T-helper 2 cell treated with Interferon-gamma antibody and Interleukin-4, amounts not matched to agents 5 μg/mL and 100 μg/mL, for 36 hours (primary cell): ENCODE measurements around the gene CDK11B.
"Not testable (repeated sequence)": the region's sequence is repeated elsewhere in the genome, so short reads cannot be mapped to it uniquely, and the experiment has no call there.

Experiments
- DNase-seq: peaks from one replicate; pipeline ENCODE4 v3.0.0; 2021; ENCODE audit warnings: low spot score
- H3K27ac Mint-ChIP-seq: one replicate; pipeline ENCODE4 v1.8.0; 2021; ENCODE audit warnings: mild to moderate bottlenecking, mixed read lengths
- H3K27me3 Mint-ChIP-seq: one replicate; pipeline ENCODE4 v1.8.0; 2021; ENCODE audit warnings: low read depth, mixed read lengths
- H3K36me3 Mint-ChIP-seq: one replicate; pipeline ENCODE4 v1.8.0; 2021; ENCODE audit warnings: low read depth, mixed read lengths
- H3K4me1 Mint-ChIP-seq: one replicate; pipeline ENCODE4 v1.8.0; 2021; ENCODE audit warnings: low read depth, mixed read lengths
- H3K4me3 Mint-ChIP-seq: one replicate; pipeline ENCODE4 v1.8.0; 2022; ENCODE audit warnings: mild to moderate bottlenecking, moderate library complexity, mixed read lengths
- H3K9me3 Mint-ChIP-seq: one replicate; pipeline ENCODE4 v1.8.0; 2021; ENCODE audit warnings: mixed read lengths

Gene CDK11B

DNA sequence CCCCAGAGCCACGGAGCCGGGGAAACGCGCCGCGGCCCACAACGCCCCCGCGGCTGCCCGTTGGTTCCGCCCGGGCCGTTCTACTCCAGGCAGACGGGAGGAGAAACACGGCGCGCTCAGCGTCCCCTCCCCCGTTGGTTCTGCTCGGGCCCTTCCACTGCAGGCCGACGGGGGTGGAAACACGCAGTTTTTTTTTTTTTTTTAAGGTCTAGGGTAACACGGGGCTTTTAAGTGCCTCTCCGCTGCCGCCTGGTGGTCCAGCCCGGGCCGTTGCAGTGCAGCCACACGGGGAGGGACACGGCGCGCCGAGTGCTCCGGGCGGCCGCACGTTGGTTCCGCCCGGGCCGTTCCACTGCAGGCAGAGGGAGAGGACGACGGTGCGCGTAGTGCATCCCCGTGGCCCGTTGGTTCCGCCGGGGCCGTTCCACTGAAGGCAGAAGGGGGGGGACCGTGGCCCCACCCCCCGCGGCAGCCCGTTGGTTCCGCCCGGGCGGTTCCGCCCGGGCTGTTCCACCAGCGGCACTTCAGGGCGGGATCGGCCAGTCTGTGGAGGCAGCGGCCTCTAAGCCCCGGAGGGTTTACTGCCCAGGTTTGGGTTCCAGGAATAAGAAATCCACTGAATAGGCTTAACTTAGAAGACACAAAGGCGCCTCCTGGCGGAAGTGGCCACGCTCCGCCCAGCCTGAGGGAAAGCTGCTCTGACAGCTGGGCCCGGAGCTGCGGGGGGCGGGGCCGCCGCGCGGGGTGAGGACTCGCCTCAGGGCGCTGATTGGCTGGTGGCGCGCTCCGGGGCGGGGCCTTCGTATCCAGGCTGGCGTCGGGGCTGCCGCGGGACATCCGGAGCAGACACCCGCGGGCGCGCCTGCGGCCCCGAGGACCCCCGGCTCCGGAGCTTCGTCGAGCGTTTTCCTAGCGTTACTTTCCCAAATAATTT, 34.2 kb upstream of the CDK11B start, which contains the start of gene SLC35E2B:
Gene SLC35E2B, minus strand, starts transcription at position 82 of the 934 bp plus-strand sequence. CDS start 16,096 bp downstream, outside the sequence.
- H3K9me3 Mint-ChIP-seq, H3K4me1 Mint-ChIP-seq, H3K27me3 Mint-ChIP-seq, H3K36me3 Mint-ChIP-seq: not testable (repeated sequence)
- Mint-ChIP-seq H3K27ac (peak within 1 kb of the TSS; percentile 96), H3K4me3 (peak within 1 kb of the TSS; percentile 82)
- peak; percentile 94 for DNase-seq

DNA sequence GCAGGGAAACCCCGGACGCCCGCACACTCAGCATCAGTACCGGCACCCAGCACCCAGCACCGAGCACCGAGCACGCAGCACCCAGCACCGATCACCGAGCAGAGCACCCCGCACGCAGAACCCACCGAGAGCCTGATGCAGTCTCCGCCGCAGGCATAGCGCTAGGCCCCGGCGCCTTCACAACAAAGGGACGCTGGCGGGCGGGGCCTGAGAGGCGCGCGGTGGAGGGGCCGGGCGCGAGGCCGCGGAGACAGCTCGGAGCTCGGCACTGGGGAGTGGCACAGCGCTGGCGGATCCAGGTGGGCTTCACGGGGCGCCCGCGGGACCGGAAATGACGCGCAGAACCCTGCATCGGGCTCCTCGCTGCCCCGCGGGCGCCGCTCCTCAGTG, 33.5 kb upstream of the CDK11B start:
- Mint-ChIP-seq H3K27ac (peak overlapping the region; percentile 96), H3K4me3 (peak overlapping the region; percentile 82)
- H3K9me3 Mint-ChIP-seq, H3K27me3 Mint-ChIP-seq, H3K36me3 Mint-ChIP-seq, H3K4me1 Mint-ChIP-seq: not testable (repeated sequence)
- peak; percentile 80 for DNase-seq

DNA sequence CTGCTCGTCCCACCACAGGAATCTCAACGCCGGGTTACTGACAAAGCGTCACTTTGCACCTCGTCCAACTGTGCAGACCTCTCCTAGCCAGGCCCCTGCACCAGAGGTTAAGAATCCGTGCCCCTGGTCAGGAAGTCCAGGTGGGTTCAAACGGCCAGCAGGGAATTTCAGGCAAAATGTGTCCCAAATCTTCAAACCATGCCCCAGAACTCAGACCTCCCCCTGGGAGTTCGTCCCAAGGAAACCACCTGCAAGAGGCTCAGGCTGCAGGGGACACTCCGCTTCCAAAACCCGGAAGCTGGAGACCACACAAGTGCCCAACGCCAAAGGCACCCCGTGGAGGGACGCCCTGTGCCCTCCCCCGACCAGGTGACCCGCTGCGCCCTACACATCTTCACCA, 32.6 kb upstream of the CDK11B start:
- H3K4me1 Mint-ChIP-seq, H3K9me3 Mint-ChIP-seq, H3K36me3 Mint-ChIP-seq, H3K4me3 Mint-ChIP-seq, DNase-seq, H3K27me3 Mint-ChIP-seq, H3K27ac Mint-ChIP-seq: not testable (repeated sequence)

DNA sequence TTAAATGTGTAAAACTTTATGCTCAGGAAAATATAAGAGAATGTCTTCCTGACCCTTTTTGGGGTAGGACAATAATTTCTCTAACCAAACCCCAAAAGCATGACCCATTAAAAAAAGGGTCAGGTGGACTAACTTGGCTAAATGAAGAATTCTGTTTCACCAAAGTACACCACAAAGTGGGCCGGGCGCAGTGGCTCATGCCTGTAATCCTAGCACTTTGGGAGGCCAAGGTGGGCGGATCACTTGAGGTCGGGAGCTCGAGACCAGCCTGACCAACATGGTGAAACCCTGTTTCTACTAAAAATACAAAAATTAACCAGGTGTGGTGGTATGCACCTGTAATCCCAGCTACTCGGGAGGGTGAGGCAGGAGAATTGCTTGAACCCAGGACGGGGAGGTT, 30.7 kb upstream of the CDK11B start:
- H3K27ac Mint-ChIP-seq, H3K36me3 Mint-ChIP-seq, H3K4me3 Mint-ChIP-seq, H3K9me3 Mint-ChIP-seq, H3K27me3 Mint-ChIP-seq, DNase-seq, H3K4me1 Mint-ChIP-seq: not testable (repeated sequence)

DNA sequence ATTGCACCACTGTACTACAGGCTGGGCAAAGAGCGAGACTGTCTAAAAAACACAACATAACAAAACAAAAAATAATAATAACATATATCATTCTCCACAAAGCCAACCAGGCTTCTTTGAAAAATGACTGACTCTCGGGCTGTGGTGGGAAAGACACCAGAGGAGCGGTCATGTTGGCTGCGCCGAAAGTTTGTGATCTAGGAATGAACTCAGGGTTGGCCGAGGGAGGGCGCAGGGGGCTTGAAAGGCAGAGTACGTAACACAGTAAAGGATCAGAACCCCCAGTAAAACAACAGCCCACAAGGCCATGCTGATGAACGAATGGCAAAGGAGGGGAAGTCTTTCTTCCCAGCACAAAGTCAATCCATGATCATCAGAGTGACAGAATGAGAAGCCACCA, 29.0 kb upstream of the CDK11B start:
- Mint-ChIP-seq H3K4me3 (no peak overlapping the region), H3K4me1 (peaks cover 4% of the 10 kb centered on the region), H3K27ac (no peak overlapping the region), H3K9me3 (no peaks in the 10 kb centered on the region), H3K27me3 (no peaks in the 10 kb centered on the region), H3K36me3 (peaks cover 15% of the 10 kb centered on the region)
- no peak for DNase-seq

DNA sequence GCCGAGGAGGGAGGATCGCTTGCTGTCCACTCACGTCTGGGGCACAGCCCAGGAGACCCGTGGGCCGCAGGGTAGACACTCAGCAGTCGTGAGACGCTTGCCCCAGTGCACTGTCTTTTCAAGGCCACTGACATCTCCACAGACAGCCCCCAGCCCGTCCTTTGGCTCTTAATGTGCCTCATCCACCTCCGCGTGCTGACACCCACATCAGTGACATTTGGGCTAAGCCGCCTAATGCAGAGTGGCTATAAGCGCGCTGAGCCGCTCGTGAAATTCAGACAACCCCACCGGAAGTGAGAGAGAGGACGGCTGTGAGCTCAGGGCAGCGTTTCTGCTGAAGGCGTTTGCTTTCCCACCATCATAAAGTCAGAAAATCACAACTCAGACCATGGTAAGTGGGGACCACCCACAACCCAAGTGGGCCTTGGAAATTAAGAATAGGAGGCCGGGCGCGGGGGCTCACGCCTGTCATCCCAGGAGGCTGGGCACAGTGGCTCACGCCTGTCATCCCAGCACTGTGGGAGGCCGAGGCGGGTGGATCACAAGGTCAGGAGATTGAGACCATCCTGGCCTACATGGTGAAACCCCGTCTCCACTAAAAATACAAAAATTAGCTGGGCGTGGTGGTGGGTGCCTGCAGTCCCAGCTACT, 25.4 kb upstream of the CDK11B start:
- no peaks in the 10 kb centered on the region for H3K27me3 Mint-ChIP-seq
- H3K9me3 Mint-ChIP-seq: no peaks in the 10 kb centered on the region
- peaks cover 7% of the 10 kb centered on the region for H3K4me1 Mint-ChIP-seq
- DNase-seq: no peak
- no peak overlapping the region for H3K27ac Mint-ChIP-seq
- H3K4me3 Mint-ChIP-seq: no peak overlapping the region
- H3K36me3 Mint-ChIP-seq: peaks cover 13% of the 10 kb centered on the region

DNA sequence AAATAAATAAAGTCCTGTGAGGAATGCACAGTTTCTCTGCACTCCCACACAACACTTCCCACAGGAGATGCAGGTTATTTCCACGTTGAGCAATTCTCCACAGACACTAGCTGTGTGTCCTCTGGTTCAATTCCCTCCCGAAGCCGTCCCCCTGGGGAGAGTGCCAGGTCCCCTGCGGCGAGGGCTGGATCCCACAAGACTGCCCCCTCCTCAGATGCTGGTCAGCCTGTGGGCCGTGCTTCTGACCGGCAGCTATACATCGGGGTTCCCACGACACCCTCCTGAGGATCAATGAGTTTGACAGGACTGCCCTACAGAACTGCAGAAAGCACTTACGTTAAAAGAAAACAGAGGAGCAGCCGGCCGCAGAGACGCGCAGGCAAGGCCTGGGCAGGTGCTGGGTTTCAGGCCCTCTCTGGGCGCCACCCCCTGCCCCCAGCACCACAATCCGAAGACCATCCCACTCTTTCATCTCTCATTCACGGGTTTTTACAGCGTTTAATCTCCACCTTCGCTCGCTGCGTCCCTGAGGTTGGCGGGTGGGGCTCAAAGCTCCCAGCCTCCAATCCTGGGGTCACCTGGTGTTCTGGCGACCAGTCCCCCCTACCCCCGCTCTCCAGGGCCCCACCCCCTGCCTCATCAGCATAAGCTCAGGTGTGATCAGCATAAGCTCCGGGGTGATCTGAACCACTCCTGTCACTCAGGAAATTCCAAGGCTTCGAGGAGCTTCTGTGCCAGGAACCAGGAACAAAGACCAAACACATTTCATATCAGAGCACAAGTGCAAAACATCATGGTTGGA, 24.5 kb upstream of the CDK11B start:
- DNase-seq: no peak
- Mint-ChIP-seq H3K27me3 (no peaks in the 10 kb centered on the region), H3K36me3 (peaks cover 11% of the 10 kb centered on the region), H3K4me3 (no peak overlapping the region), H3K4me1 (peaks cover 15% of the 10 kb centered on the region), H3K27ac (no peak overlapping the region), H3K9me3 (no peaks in the 10 kb centered on the region)

DNA sequence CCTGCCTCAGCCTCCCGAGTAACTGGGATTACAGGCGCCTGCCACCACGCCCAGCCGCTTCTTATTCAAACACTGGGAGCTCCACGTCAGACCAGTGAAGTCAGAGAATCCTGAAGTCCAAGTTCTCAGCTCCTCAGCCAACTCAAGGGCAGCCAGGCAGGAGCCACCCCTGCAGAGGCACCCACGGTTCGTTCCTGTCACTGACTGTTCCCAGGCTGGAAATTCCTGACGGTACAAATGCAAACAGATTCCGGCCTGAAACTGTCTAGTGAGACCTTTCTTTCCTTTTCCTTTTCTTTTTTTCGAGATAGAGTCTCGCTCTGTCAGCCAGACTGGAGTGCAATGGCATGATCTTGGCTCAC, 22.1 kb upstream of the CDK11B start:
- DNase-seq: no peak
- Mint-ChIP-seq H3K36me3 (peaks cover 12% of the 10 kb centered on the region), H3K27ac (peak overlapping the region; percentile 15)

DNA sequence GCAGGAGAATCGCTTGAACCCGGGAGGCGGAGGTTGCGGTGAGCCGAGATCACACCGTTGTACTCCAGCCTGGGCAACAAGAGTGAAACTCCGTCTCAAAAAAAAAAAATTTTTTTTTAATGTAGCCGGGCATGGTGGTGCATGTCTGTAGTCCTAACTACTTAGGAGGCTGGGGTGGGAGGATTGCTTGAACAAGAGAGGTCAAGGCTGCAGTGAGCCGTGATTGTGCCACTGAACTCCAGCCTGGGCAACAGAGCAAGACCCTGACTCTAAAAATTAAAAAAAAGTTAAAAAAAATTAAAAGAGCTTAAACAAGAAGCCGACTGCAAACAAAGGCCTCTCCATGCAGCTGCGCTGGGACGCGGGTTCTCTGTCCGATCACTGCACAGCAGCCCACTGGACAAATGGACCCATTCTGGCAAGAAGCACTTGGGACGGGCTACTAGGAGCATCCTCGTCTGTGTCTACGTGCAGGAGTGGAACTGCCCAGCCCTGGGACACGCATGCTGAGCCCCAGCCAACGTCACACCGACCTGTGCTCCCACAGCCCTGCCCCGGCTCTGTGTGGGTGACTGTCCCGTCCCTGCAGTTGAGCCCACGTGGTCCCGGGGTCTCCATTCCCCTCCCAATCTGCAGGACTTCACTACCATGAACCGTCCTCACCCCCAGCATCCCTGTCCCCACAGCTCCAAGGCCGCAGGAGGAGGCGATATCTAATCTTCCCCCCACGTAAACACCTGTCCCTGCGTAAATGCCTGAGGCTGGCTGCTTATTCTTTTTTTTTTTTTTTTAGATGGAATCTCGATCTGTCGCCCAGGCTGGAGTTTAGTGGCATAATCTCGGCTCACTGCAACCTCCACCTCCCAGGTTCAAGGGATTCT, 21.5 kb upstream of the CDK11B start:
- Mint-ChIP-seq H3K9me3 (no peaks in the 10 kb centered on the region), H3K36me3 (peaks cover 12% of the 10 kb centered on the region)
- no peak for DNase-seq

More for the DNA sequence above, 22.1 kb upstream of the CDK11B start:
- Mint-ChIP-seq H3K27me3 (no peaks in the 10 kb centered on the region), H3K9me3 (no peaks in the 10 kb centered on the region), H3K4me3 (no peak overlapping the region), H3K4me1 (peaks cover 22% of the 10 kb centered on the region)

DNA sequence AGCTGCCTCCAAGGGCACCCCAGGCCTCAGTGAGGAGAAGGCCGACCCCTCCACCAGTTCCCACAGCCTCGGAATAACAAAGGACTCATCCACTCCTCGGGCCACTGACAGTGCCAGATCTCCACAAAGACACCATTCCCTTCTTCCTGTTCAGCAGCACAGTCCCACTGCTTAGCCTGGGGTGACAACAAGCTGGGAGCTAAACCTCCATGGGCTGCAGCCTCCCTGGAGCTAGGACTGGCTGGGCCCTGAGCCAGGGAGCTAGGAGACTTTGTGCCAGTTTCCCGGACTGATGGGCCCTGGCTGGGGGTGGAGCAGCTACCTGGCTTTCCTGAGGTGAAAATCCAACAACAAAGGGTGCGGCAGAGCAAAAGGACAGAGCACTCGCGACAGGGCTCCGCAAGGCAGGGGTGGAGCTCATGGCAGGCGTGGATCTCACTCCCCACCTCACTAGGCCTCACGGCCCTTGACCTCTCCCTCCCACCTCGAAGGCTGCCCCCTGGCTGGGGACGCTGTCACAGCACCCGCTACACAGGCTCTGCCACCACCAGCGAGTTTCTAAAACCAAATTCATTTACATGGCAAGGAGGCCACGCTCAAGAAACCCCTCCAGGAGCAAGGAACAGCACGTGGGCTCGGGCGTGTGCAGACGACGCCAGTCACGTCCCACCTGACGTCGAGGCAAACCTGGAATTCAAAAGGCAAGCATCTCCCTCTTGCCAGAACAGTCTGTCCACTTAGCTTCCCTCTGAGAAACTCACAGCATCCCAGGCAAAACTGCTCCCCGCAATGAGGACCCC, 20.0 kb upstream of the CDK11B start:
- peak; percentile 55 for DNase-seq
- H3K4me1 Mint-ChIP-seq: peaks cover 20% of the 10 kb centered on the region
- no peaks in the 10 kb centered on the region for H3K27me3 Mint-ChIP-seq
- H3K27ac Mint-ChIP-seq: peak overlapping the region; percentile 91
- peaks cover 14% of the 10 kb centered on the region for H3K36me3 Mint-ChIP-seq
- H3K9me3 Mint-ChIP-seq: no peaks in the 10 kb centered on the region
- peak overlapping the region; percentile 90 for H3K4me3 Mint-ChIP-seq

More for the DNA sequence above, 21.5 kb upstream of the CDK11B start:
- H3K27me3 Mint-ChIP-seq: no peaks in the 10 kb centered on the region
- H3K27ac Mint-ChIP-seq: no peak overlapping the region
- H3K4me3 Mint-ChIP-seq: no peak overlapping the region
- peaks cover 20% of the 10 kb centered on the region for H3K4me1 Mint-ChIP-seq

DNA sequence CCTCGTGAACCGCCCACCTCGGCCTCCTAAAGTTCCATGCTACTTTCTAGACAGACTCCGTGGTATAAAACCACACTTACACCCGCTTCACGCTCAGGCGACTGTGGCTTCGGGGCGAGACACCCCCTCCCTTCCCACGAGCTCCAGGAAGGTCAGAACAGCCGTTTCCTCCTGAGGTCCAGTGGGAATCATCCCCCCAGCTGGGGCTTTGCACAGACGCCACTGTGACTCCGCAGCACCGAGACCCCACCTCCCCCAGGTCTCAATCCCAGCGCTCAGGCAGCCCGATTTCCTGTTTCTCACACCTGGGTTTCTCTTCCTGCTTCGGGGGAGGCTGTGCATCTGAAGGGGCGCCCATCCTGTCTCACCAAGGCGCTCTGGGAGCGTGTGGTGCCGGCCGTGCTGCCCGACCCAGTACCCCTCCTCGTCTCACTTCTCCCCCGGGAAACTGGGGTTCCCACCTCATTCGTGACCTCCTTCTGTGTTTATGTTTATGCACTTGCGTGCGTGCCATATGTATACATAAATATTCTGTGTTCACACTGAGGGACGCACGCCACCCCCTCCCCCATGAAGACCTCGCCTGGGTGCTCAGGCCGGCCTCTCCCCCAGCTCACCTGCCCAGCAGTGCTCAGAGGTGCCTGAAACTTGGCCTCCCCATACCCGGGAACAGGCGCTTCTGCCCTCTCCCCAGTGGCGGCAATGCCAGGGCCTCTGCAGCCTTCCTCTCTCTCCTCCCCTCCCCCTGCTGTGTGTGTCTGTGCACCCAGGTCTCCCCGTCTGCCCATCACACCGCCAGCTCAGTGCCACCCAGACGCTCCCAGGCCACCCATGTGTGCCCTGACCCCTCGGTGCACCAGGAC, 19.1 kb upstream of the CDK11B start:
- no peak for DNase-seq

DNA sequence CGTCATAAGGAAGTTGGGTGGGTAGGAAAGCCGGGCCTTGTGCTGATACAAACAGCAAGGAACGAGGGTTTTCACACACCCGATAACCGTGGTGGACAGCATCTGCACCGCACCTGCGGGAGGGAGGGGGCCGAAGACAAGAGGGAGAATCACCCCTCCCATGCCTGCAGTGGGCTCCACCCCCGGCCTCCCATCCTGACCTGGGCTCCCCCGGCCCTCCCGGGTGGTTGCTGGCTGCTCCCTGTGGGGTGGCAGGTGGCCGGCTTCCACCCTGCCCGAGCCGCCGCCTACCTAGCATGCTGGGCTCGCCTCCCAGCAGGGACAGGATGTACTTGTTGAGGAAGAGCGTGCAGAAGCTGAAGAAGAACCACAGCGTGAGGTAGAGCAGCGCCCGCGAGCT, 17.3 kb upstream of the CDK11B start:
- H3K36me3 Mint-ChIP-seq, H3K4me3 Mint-ChIP-seq, DNase-seq, H3K27me3 Mint-ChIP-seq, H3K27ac Mint-ChIP-seq, H3K9me3 Mint-ChIP-seq: not testable (repeated sequence)
- H3K4me1 Mint-ChIP-seq: peaks cover 20% of the 10 kb centered on the region

More for the DNA sequence above, 19.1 kb upstream of the CDK11B start:
- Mint-ChIP-seq H3K36me3 (peaks cover 8% of the 10 kb centered on the region), H3K9me3 (no peaks in the 10 kb centered on the region), H3K27ac (peak overlapping the region; percentile 91), H3K27me3 (no peaks in the 10 kb centered on the region), H3K4me3 (peak overlapping the region; percentile 90), H3K4me1 (peaks cover 20% of the 10 kb centered on the region)
